Brain microvascular endothelial cell (primary cell): ENCODE data around the gene COTL1.

Experiments used
- DNase-seq: peaks from one replicate; pipeline ENCODE4 v3.0.0-alpha.2; 2020
- H3K27ac ChIP-seq: fragments of 250-450 bp; sonication (Bioruptor Pico); 2 replicates; pipeline ENCODE4 v1.5.1; 2020; ENCODE audit warnings: mild to moderate bottlenecking, moderate library complexity
- H3K27me3 ChIP-seq: fragments of 250-450 bp; sonication (Bioruptor Pico); replicated peaks from 2 replicates; pipeline ENCODE4 v1.5.1; 2020; ENCODE audit warnings: mild to moderate bottlenecking
- H3K36me3 ChIP-seq: fragments of 250-450 bp; sonication (Bioruptor Pico); replicated peaks from 2 replicates; pipeline ENCODE4 v1.5.1; 2020; ENCODE audit warnings: mild to moderate bottlenecking
- H3K4me3 ChIP-seq: 2 replicates; pipeline ENCODE4 v1.5.1; 2011; ENCODE audit warnings: low read depth, mild to moderate bottlenecking, control low read depth, low read length, moderate library complexity
- in situ Hi-C: cut with HindIII; loops from 2 replicates; pipeline ENCODE4 v1.10.0; 2017; ENCODE audit warnings: low sequenced_read_pairs, low pct_ligation_motif_present
- TF ChIP-seq, protein P1 (sequence below): IDR thresholded peaks from 2 replicates; pipeline ENCODE4 v1.5.1; 2011; ENCODE audit warnings: low read depth, mild to moderate bottlenecking, moderate library complexity, low read length, control low read depth, inconsistent platforms; ENCODE audit errors: missing control alignments

The COTL1 gene

DNA sequence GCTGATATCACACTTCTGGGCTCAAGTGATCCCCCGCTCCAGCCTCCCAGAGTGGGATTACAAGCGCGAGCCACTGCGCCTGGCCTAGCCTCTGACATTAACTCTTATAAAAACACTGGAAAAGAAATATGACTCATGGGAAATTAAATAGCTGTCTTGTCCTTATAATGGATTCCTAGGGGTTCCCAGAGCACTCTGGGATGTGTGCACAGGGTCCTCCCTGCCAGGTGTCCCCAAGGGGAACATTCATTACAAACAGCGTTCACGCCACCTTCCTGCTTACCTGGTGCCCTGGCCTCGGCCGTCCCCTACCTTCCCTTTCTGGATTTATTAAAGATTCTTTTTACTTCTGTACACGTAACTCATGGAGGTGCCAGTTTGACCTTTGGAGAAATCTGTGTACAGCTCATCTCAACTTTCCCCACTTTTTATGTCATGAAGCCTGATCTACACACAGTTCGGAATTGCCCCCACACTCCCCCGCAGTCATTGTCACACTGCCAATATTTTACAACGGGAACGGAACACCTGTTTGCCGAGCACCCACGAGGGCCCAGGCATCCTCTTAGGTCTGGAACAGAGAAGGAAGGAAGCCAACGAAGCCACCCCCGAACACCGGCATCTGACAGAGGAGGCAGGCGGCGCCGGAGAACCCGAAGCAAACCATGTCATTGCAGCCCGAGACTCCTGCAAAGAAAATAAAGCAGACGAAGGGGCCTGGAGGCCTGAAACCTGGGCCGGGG is 73.7 kb downstream of the COTL1 start:
- H3K36me3 ChIP-seq, result no peaks in the 10 kb centered on the region
- no peaks in the 10 kb centered on the region for H3K27me3 ChIP-seq
- H3K27ac ChIP-seq, result no peak overlapping the region
- DNase-seq, result no peak
- TF ChIP-seq, protein P1, sequence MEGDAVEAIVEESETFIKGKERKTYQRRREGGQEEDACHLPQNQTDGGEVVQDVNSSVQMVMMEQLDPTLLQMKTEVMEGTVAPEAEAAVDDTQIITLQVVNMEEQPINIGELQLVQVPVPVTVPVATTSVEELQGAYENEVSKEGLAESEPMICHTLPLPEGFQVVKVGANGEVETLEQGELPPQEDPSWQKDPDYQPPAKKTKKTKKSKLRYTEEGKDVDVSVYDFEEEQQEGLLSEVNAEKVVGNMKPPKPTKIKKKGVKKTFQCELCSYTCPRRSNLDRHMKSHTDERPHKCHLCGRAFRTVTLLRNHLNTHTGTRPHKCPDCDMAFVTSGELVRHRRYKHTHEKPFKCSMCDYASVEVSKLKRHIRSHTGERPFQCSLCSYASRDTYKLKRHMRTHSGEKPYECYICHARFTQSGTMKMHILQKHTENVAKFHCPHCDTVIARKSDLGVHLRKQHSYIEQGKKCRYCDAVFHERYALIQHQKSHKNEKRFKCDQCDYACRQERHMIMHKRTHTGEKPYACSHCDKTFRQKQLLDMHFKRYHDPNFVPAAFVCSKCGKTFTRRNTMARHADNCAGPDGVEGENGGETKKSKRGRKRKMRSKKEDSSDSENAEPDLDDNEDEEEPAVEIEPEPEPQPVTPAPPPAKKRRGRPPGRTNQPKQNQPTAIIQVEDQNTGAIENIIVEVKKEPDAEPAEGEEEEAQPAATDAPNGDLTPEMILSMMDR, result no peak
- no peak overlapping the region for H3K4me3 ChIP-seq
- in situ Hi-C loops, result no loop called here

DNA sequence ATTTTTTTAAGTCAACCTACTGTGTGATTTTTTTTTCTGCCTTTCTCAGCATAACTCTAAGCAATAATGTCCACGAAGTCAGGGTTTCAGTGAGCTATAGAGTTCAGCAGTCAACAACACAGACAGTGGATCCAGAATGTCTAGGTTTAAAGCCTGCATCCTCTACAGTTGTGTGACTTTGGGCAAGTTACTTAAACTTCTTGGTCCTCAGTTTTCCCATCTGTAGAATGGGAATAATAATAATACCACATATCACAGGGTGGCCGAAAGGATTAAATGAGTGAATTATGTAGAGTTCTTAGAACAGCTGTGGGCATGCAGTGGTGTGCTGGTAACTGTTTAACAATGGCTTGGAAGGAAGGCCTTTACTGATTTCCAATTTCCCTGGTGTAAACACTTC is 74.6 kb downstream of the COTL1 start:
- in situ Hi-C loops, result no loop called here
- Histone ChIP-seq H3K27ac (no peak overlapping the region), H3K27me3 (no peaks in the 10 kb centered on the region), H3K36me3 (no peaks in the 10 kb centered on the region), H3K4me3 (no peak overlapping the region)
- no peak for DNase-seq
- TF ChIP-seq, protein P1, result no peak

DNA sequence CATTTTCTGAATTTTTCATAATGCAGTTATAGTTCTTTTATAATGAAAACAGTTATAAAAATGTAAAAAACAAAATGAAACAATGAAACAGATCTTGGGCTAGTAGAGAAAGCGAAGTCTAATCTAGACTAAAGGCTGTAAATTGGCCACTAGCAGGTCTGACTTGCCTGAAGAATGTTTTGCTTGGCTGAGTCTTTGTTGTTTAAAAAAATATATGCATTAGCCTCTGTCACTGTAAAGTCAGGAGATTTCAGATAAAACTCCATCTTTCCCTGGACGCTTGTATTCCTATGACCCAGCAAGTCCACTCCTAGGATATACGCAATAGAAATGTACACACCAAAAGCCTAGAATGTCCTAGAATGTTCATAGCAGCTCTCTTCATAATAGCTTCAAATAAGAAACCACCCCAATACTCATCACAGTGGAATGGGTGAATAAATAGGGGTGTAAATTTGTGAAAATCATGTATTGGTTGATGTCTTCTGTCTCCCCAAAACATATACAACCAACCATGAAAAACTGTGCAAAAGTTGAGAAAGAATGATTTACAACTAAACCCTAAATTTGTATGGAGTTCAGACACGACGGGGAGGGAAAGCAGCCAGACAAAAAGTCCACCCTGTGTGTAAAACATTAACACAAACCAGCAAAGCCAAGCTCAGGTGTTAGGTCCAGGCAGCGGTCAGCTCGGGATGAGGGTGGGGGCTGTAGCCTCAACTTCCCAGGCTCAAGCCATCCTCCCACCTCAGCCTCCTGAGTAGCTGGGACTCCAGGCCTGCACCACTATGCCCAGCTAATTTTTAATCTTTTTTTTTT is 75.7 kb downstream of the COTL1 start:
- Histone ChIP-seq H3K4me3 (no peak overlapping the region), H3K27me3 (no peaks in the 10 kb centered on the region), H3K27ac (peak overlapping the region; percentile 84), H3K36me3 (no peaks in the 10 kb centered on the region)
- DNase-seq, result peak; percentile 75
- TF ChIP-seq, protein P1, result no peak
- in situ Hi-C loops, result no loop called here

DNA sequence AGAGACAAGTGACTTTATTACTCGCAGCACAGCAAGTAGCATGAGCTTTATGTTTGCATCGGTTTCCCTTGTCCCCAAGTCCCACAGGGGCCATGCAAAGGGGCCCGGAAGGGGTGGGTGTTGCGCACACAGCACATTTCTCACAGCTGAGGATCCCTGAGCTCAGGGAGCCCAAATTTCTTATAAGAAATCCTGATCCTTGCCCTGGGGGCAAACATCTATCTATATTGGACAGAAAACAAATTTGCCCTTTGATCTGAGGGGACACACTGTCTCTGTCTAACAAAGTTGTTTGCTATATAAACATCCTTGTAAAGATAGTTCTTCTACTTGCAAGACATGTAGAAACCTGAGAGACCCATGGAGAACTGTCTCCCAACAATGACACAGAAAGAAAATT is 77.7 kb downstream of the COTL1 start:
- H3K4me3 ChIP-seq, result no peak overlapping the region
- no peaks in the 10 kb centered on the region for H3K36me3 ChIP-seq
- TF ChIP-seq, protein P1, result no peak
- in situ Hi-C loops, result no loop called here
- DNase-seq, result no peak
- no peaks in the 10 kb centered on the region for H3K27me3 ChIP-seq
- no peak overlapping the region for H3K27ac ChIP-seq

DNA sequence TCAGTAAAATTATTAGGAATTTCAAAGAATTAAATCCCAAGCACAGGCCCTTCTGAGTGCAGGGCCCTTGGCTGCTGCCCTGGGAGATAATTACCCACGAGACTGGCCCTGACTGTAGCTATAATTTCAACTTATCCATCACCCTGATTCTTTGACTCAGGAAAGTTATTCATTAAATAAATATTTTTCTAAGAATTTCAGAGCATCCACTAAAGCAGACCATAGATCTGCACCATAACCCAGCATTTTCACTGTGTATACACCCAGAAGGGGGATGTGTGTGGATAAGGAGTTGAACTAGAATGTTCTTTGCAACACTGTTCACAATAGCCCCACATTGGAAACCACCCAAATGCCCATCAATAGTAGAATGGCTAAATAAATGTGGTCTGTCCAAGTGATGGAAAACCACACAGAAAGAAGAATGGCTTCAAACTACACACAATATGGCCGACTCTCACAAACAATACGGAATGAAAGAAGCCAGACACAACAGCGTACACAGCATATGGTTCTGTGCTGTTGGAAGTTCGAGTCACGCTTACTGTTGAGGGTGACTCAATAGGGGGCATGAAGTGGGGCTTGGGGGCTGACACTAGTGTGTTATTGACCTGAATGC is 79.5 kb downstream of the COTL1 start:
- TF ChIP-seq, protein P1, result no peak
- H3K27me3 ChIP-seq, result no peaks in the 10 kb centered on the region
- no peak for DNase-seq
- in situ Hi-C loops, result no loop called here
- H3K4me3 ChIP-seq, result no peak overlapping the region
- no peaks in the 10 kb centered on the region for H3K36me3 ChIP-seq
- H3K27ac ChIP-seq, result peak overlapping the region; percentile 3
